IPS-20b (cell line): ENCODE data around the gene CSNK1G3.
"Not testable (repeated sequence)": the region's sequence is repeated elsewhere in the genome, so short reads cannot be mapped to it uniquely, and the experiment has no call there.

ENCODE experiments used
- H3K27ac ChIP-seq: one replicate; pipeline ENCODE4 v1.5.1; 2013; ENCODE audit warnings: low read length
- H3K27me3 ChIP-seq: 2 replicates; pipeline ENCODE4 v1.6.1; 2013; ENCODE audit warnings: mild to moderate bottlenecking, low read length, inconsistent platforms; ENCODE audit not compliant: insufficient read depth
- H3K36me3 ChIP-seq: 2 replicates; pipeline ENCODE4 v1.6.1; 2013; ENCODE audit warnings: low read depth, mild to moderate bottlenecking, inconsistent platforms, low read length, moderate library complexity; ENCODE audit not compliant: insufficient read depth
- H3K4me1 ChIP-seq: 2 replicates; pipeline ENCODE4 v1.6.1; 2013; ENCODE audit warnings: mild to moderate bottlenecking, control low read depth, inconsistent platforms, low read length, moderate library complexity; ENCODE audit not compliant: insufficient read depth
- H3K4me3 ChIP-seq: 2 replicates; pipeline ENCODE4 v1.5.1; 2013; ENCODE audit warnings: mild to moderate bottlenecking, low read length, inconsistent platforms
- H3K9ac ChIP-seq: 2 replicates; pipeline ENCODE4 v1.6.1; 2013; ENCODE audit warnings: low read depth, mild to moderate bottlenecking, inconsistent platforms, low read length, moderate library complexity
- H3K9me3 ChIP-seq: 2 replicates; pipeline ENCODE4 v1.6.1; 2013; ENCODE audit warnings: mild to moderate bottlenecking, low read depth, low read length, inconsistent platforms; ENCODE audit not compliant: insufficient read depth

CSNK1G3 gene

DNA sequence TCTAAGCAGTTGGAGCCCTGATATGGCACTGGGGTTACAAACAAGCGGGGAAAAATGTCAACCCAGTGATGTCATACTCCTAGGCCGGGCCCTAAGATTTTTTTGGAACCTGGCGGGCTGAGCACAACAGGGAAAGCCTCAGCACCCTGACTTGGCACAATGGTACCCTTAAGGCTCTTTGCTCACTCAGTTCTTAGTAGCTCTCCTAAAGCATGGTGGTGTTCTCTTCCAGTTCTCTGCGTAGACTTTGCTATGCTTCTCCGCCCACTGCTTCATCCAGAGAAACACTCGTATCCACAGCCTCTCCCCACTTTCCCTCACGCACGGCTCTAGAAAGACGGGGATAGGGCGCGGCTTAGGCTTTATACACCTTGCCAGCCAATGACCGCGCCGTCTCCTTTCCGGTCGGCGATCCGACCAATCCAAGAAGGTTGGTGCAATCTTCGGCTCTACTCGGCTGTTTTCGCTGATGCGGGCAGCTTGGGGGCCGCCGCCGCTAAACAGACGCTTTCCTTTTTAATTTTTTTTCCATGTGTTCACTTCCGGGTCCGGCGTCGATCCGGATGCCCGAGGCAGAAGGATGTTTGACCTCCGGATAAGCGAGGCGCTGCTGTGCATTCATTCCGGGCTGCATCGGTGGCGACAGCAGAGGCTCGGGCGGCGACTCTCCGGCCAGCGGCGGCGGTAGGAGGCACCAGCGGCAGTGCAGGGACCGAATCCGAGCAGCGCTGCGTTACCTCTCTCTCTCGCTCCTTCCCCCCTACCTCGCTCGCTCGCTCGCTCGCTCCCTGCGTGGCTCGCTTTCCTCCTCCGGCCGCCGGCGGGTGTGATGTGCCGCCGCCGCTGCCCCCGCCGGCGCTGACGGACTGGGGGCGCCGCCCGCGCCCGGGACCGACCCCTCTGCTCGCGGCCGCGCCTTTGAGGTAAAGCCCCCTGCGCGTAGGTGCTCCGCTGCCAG, at the start of gene CSNK1G3:
CSNK1G3 (plus strand) TSS at position 530 of the 958 bp plus-strand sequence. CDS start 33,487 bp downstream, outside the sequence.
- Histone ChIP-seq H3K4me3 (peak within 1 kb of the TSS; percentile 86), H3K9ac (peak within 1 kb of the TSS; percentile 87), H3K27me3 (no peaks in the 10 kb centered on the region), H3K9me3 (no peaks in the 10 kb centered on the region), H3K27ac (peak within 1 kb of the TSS; percentile 90), H3K36me3 (no peaks in the 10 kb centered on the region), H3K4me1 (peaks cover 29% of the 10 kb centered on the region)

DNA sequence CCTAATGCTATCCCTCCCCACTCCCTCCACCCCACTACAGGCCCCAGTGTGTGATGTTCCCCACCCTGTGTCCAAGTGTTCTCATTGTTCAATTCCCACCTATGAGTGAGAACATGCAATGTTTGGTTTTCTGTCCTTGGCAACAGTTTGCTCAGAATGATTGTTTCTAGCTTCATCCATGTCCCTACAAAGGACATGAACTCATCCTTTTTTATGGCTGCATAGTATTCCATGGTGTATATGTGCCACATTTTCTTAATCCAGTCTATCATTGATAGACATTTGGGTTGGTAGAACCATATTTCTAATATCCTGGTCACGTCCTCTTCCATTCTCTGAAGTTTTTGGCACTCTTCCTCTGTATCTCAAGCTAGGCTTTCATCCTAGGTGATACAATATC, 45.1 kb upstream of the CSNK1G3 start:
- H3K9me3 ChIP-seq, H3K27ac ChIP-seq, H3K36me3 ChIP-seq, H3K27me3 ChIP-seq, H3K4me1 ChIP-seq, H3K4me3 ChIP-seq, H3K9ac ChIP-seq: not testable (repeated sequence)

DNA sequence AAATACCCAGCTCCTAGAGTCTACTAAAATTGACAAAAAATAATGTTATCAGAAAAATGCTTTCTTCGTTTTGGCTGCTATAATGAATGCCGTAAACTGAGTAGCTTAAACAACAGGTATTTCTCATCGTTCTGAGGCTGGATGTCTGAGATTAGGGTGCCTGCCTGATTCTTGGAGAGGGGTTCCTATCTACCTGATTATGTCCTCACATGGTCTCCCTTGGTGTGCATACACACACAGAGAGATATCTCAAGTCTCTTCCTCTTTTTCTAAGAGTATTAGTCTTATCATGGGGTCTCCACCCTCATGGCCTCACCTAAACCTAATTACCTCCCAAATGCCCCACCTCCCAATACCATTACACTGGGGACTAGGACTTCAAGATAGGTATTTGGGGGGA, 40.6 kb upstream of the CSNK1G3 start:
- H3K36me3 ChIP-seq = no peaks in the 10 kb centered on the region
- no peaks in the 10 kb centered on the region for H3K9me3 ChIP-seq
- H3K27ac ChIP-seq = no peak overlapping the region
- H3K4me3 ChIP-seq = no peak overlapping the region
- no peaks in the 10 kb centered on the region for H3K27me3 ChIP-seq
- H3K9ac ChIP-seq = no peak overlapping the region
- H3K4me1 ChIP-seq = peaks cover 8% of the 10 kb centered on the region; the same call in 1 of the 2 replicates

DNA sequence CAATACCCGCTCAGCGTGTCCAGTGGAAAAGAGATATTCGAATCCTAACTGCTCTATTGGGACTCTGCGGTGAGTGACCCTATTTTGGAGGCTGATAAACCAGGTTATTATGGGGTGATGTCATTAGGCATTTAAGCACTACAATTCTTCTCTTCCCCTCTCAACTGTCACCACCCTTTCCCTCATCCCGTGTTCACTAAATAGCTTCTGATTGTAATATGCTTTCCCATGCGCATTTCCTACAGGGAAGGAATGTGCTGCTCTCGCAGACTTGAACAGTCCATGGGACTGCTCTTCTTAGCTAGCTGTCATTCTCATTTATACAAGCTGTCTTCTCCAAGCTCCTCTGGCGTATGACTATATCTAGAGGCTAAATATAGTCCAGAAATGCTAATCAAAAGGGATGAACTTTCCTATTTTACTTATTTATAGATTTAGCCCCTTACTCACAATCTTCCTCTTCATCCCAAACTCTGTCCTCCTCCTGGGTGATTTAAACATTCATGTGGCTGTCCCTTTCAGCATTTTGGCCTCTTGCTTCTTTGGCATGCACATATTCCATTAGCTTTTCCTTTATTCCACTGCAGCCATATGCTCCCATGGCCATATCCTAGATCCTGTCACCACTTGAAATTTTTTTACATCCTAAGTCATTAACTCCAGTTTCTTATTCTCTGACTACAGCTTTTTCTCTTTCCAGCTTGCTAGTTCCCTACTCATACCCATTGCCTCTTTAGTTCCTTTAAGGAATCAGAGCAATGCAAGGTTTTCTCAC, 39.6 kb upstream of the CSNK1G3 start:
- Histone ChIP-seq H3K9me3 (no peaks in the 10 kb centered on the region), H3K4me3 (no peak overlapping the region), H3K36me3 (no peaks in the 10 kb centered on the region), H3K27me3 (no peaks in the 10 kb centered on the region), H3K4me1 (peaks cover 8% of the 10 kb centered on the region; the same call in 1 of the 2 replicates), H3K9ac (no peak overlapping the region), H3K27ac (no peak overlapping the region)

DNA sequence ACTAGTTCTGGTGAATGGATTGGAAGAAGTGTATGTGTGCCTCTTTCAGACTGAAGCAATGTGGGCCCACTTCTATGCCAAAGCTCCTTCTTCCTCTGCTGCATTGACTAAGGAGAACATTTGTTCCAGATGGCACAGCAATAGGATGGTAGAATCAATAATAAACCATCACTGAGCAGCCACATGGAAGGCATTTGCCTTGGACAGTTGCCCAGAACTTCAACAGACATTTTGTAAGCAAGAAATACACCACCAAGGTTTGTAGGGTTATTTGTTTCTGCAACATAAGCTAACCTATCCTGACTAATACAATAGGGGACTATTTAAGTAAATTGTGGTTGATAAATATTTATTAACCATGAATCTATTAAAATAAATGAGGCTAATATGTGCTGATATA, 37.7 kb upstream of the CSNK1G3 start:
- Histone ChIP-seq H3K27ac (no peak overlapping the region), H3K9ac (no peak overlapping the region), H3K4me3 (no peak overlapping the region), H3K9me3 (no peaks in the 10 kb centered on the region), H3K4me1 (peaks cover 8% of the 10 kb centered on the region; the same call in 1 of the 2 replicates), H3K27me3 (no peaks in the 10 kb centered on the region), H3K36me3 (no peaks in the 10 kb centered on the region)

DNA sequence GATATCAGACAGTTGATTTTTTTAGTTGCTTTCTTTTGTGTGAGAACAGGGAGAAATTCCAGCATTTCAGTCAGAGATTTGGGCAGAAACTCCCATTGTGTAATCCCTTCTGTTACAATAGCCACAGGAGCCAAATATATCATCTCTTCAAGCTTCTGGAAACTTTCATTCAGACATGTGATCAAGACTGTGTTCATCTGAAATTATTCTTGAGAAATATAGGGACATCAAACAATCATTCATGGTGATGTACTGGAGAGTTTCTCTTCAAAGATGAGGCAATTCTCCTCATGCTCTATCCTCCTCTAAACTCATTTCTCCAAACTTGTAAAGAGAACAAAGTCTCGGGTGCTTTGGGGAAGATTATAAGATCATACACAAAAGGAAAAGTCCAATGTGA, 35.2 kb upstream of the CSNK1G3 start:
- no peaks in the 10 kb centered on the region for H3K27me3 ChIP-seq
- peaks cover 8% of the 10 kb centered on the region; the same call in 1 of the 2 replicates for H3K4me1 ChIP-seq
- H3K36me3 ChIP-seq = no peaks in the 10 kb centered on the region
- no peaks in the 10 kb centered on the region for H3K9me3 ChIP-seq
- H3K27ac ChIP-seq = no peak overlapping the region
- no peak overlapping the region for H3K4me3 ChIP-seq
- no peak overlapping the region for H3K9ac ChIP-seq

DNA sequence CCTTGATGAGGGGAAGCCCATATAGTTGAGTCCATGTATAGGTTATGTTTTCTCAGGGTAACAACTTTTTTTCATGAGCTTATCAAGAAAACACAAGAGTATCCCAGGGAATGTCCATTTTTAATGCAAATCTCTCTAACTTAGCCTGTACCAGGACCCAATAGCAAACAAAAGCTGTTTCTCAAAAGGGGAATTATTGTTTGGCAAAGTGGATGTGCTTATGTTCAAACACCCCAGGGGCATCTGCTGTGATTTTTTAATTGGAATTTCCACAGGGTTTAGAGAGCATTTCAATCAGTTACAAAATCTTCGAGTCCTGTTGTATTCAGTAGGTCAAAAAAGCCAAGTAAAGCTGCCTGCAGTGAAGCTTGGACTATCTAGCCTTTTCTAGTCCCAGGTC, 33.4 kb upstream of the CSNK1G3 start:
- Histone ChIP-seq H3K4me3 (no peak overlapping the region), H3K27me3 (no peaks in the 10 kb centered on the region), H3K9ac (no peak overlapping the region), H3K27ac (no peak overlapping the region), H3K36me3 (no peaks in the 10 kb centered on the region), H3K9me3 (no peaks in the 10 kb centered on the region), H3K4me1 (no peaks in the 10 kb centered on the region)

DNA sequence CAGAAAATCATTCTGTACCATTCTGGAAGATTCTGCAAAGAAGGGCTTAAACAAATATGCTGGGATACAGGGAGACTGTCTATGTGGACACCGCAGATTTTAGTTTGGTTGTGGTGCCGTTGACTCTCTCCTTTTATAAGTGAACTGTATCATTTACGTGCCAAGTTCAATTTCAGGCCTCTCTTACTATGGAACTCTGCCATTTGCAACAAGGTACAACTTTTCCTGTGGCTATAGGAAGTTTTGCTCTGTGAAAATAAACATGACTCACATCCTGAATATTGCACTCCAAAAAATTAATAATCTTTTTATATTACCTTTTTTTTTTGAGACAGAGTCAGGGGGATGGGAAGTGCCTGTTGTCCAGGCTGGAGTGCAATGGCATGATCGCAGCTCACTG, 29.7 kb upstream of the CSNK1G3 start:
- H3K9ac ChIP-seq = no peak overlapping the region
- no peak overlapping the region for H3K4me3 ChIP-seq
- H3K27ac ChIP-seq = no peak overlapping the region
- H3K4me1 ChIP-seq = no peaks in the 10 kb centered on the region
- no peaks in the 10 kb centered on the region for H3K27me3 ChIP-seq
- no peaks in the 10 kb centered on the region for H3K36me3 ChIP-seq
- no peaks in the 10 kb centered on the region for H3K9me3 ChIP-seq

DNA sequence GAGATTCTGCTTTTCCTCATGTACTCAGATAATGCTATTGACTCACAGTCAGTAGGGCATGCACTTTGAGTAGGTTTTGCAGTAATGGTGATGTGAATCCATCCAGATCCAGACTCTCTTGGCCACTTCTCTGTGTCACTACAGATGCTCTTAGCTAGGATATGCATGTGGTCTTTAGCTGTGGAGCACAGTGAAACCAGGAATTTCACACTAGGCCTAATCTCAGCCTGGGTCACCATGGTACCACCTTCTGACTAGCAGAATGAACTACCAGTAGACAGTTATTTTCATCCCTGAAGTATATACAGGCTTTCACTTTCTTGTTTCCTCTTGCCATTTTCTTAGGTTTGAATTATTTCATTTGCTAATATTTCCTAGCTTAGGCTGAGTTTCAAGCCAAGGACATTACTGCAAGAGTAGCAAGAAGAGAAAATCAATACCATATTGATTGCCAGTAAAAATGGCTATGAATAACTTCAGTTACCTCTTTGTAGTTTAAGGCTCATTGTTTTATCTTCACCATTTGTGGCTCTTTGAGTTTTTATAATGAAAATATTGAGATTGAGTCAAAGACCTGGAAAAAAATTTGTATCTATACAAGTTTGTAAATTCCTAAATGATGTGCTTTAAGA, 28.4 kb upstream of the CSNK1G3 start:
- Histone ChIP-seq H3K9me3 (no peaks in the 10 kb centered on the region), H3K36me3 (no peaks in the 10 kb centered on the region), H3K4me1 (no peaks in the 10 kb centered on the region), H3K27me3 (no peaks in the 10 kb centered on the region), H3K4me3 (no peak overlapping the region), H3K9ac (no peak overlapping the region), H3K27ac (no peak overlapping the region)

DNA sequence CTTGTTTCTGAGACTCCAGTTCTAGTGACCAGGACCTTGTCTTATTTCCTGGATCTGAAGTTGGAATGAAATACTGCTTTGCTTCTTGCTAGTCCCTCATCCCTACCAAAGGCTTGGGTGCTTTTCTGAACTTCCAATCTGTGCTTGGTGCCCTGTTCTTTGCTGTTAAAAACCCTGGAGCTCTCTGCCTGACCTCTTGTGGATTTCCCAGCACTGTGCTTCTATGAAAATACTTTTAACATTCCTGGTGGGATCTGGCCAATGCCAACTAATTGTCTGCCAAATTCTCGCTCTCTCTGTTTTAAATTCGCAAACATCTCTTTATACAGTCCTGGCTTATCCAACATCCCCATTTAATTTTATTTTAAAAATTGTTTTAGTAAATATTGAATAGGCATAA, 26.7 kb upstream of the CSNK1G3 start:
- Histone ChIP-seq H3K9me3 (no peaks in the 10 kb centered on the region), H3K9ac (no peak overlapping the region), H3K36me3 (no peaks in the 10 kb centered on the region), H3K4me3 (no peak overlapping the region), H3K27ac (no peak overlapping the region), H3K27me3 (no peaks in the 10 kb centered on the region), H3K4me1 (no peaks in the 10 kb centered on the region)

DNA sequence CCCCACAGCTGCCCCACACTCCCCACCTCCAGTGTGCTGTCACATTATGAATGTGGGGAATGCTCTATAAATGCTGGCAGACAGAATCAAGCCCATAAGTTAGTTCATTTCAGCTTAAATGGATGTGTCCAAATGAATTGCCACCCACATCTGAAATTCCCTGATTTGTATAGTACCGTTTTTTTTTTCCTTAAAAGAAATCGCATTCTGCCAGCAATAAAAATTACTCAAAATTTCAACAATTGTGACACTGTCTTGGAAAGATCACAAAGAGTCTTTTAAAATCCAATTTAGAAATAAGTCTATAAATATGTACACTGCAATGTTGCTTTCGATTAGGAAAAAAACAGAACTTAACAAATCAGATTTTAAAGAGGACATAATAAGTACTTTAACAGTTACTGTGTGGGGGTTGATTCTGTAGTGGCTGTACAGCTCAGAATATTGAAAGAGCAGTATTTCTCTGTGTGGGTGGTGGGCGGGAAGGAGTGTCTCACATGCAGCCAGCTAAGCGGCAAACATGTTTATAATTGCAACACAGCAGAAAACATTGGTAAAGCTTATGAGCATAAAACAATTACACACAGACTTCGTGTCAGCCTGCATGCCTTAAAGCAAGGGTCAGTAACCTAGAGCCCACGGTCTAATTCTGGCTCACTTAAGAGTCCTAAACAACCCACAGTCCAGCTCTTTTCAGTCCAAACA, 24.9 kb upstream of the CSNK1G3 start:
- Histone ChIP-seq H3K36me3 (no peaks in the 10 kb centered on the region), H3K9me3 (no peaks in the 10 kb centered on the region)

More for the DNA sequence above, 24.9 kb upstream of the CSNK1G3 start:
- no peak overlapping the region for H3K4me3 ChIP-seq
- H3K27ac ChIP-seq = no peak overlapping the region
- no peak overlapping the region for H3K9ac ChIP-seq
- no peaks in the 10 kb centered on the region for H3K27me3 ChIP-seq
- H3K4me1 ChIP-seq = no peaks in the 10 kb centered on the region
